GM12878 (cell line): ENCODE data around the gene RASSF6. TPM values are rescaled to one million over a fixed set of nuclear protein-coding genes. Genes with fewer than 3 reads are reported as not detected.
"Not testable (repeated sequence)": the region's sequence is repeated elsewhere in the genome, so short reads cannot be mapped to it uniquely, and the experiment has no call there.

Experiments
- ATAC-seq: fragments of 200-7000 bp; cut with Tn5 transposase; 3 replicates; pipeline ENCODE4 v1.9.1; 2020; ENCODE audit warnings: mild to moderate bottlenecking, moderate library complexity
- BruUV-seq: library from RNA; stranded (reverse); fragments of 400-500 nt; replicated peaks from 2 replicates; lab custom pipeline; 2021; lab: Mats Ljungman, UMichigan
- CTCF ChIA-PET: fragments of 300-600 bp; sonication (Branson Sonifier 250); formaldehyde crosslinking; extraction: SDS; loops from one replicate; lab custom pipeline; 2021; ENCODE audit warnings: inconsistent platforms; lab: Yijun Ruan, JAX
- POLR2A ChIA-PET: fragments of 350-600 bp; formaldehyde crosslinking; extraction: SDS; loops from one replicate; lab custom pipeline; 2021; ENCODE audit warnings: inconsistent platforms; lab: Charles Lee
- RAD21 ChIA-PET: fragments of 300-600 bp; sonication (Branson Sonifier 250); formaldehyde crosslinking; loops from one replicate; lab custom pipeline; 2023; ENCODE audit warnings: antibody characterized with exemption; ENCODE audit not compliant: unreplicated experiment; lab: Charles Lee
- SMC1A ChIA-PET: fragments of 300-600 bp; sonication (Branson Sonifier 250); formaldehyde crosslinking; loops from one replicate; lab custom pipeline; 2023; ENCODE audit not compliant: unreplicated experiment, uncharacterized antibody; lab: Charles Lee
- DNase-seq: peaks from one replicate; pipeline ENCODE4 v3.0.0-alpha.2; 2011; ENCODE audit warnings: low read depth, low spot score
- FAIRE-seq: peaks from 3 replicates; lab custom pipeline; 2011; peaks lifted over from hg19 to GRCh38; lab: Jason Lieb, UNC
- H2AFZ ChIP-seq: 2 replicates; pipeline ENCODE4 v1.6.0; 2011; ENCODE audit warnings: low read depth, low read length, control low read depth; ENCODE audit not compliant: control insufficient read depth
- H3K27ac ChIP-seq: 2 replicates; pipeline ENCODE4 v1.5.1; 2011; ENCODE audit warnings: control low read depth; ENCODE audit not compliant: control insufficient read depth, insufficient read depth
- H3K27me3 ChIP-seq, 2 experiments: replicated peaks in 1 of 2; 2 replicates each; pipeline versions ENCODE4 v1.6.0 to v1.6.1; 2011; ENCODE audit warnings: low read length in 1 of 2; ENCODE audit not compliant: control insufficient read depth in 2 of 2, insufficient read depth in 2 of 2
- H3K36me3 ChIP-seq, 2 experiments: 2 replicates each; pipeline ENCODE4 v1.5.1; 2011; ENCODE audit warnings: low read length in 1 of 2; ENCODE audit not compliant: control insufficient read depth in 2 of 2, insufficient read depth in 2 of 2
- H3K4me1 ChIP-seq: 2 replicates; pipeline ENCODE4 v1.6.1; 2011; ENCODE audit warnings: mild to moderate bottlenecking, low read length, moderate library complexity, mixed read lengths; ENCODE audit not compliant: control insufficient read depth, insufficient read depth
- H3K4me2 ChIP-seq: 2 replicates; pipeline ENCODE4 v1.6.0; 2011; ENCODE audit warnings: control low read depth; ENCODE audit not compliant: control insufficient read depth, insufficient read depth
- H3K4me3 ChIP-seq: fragments of 200-600 bp; sonication (generic); 2 replicates; pipeline ENCODE4 v1.5.1; 2016
- H3K79me2 ChIP-seq: 2 replicates; pipeline ENCODE4 v1.6.0; 2011; ENCODE audit warnings: low read length; ENCODE audit not compliant: control insufficient read depth, insufficient read depth
- H3K9ac ChIP-seq: 2 replicates; pipeline ENCODE4 v1.8.0; 2011; ENCODE audit warnings: low read length, control low read depth, mixed read lengths; ENCODE audit not compliant: control insufficient read depth, insufficient read depth
- H3K9me3 ChIP-seq: replicated peaks from 3 replicates; pipeline ENCODE4 v1.5.1; 2011; ENCODE audit warnings: mild to moderate bottlenecking, low read length; ENCODE audit not compliant: control insufficient read depth, insufficient read depth
- H4K20me1 ChIP-seq: 2 replicates; pipeline ENCODE4 v1.6.0; 2011; ENCODE audit not compliant: control insufficient read depth, insufficient read depth
- NR2C2 ChIP-seq: IDR thresholded peaks from 2 replicates; pipeline ENCODE4 v1.6.1; 2011; ENCODE audit warnings: borderline replicate concordance, low read depth; ENCODE audit not compliant: control insufficient read depth, insufficient read length
- WGBS: methylation state at CpG from one replicate; pipeline ENCODE4 v1.1.6; 2016; ENCODE audit warnings: low lambda C conversion rate; ENCODE audit not compliant: insufficient replicate concordance, insufficient coverage; ENCODE audit errors: missing lambda C conversion rate; 5-methylcytosine and 5-hydroxymethylcytosine counted together
- in situ Hi-C: fragments of 300-500 bp; cut with MboI; formaldehyde crosslinking; loops from 9 replicates; pipeline ENCODE4 v1.14.3; 2018; ENCODE audit warnings: mixed read lengths
- intact Hi-C: fragments of 100-400 bp; cut with micrococcal nuclease; formaldehyde crosslinking; loops from one replicate; pipeline ENCODE4 v1.14.2; 2022; ENCODE audit not compliant: unreplicated experiment
- polyA plus RNA-seq, 11 experiments: library from polyadenylated mRNA; depleted of rRNA in 4 of 11; unstranded in 6 of 11; stranded (reverse) in 5 of 11; fragments of >200 nt; fragmentation: Nextera tagmentation in 4 of 11; fragmentation: Illumina TruSeq in 1 of 11; extraction: Ambion mirVana in 4 of 11; extraction: Trizol in 1 of 11; gene quantifications; 1 replicate in 1 of 11; 2 replicates in 10 of 11; pipeline versions ENCODE4 v1.2.1 to v1.2.3, GENCODE V29; 2011 to 2016; ENCODE audit warnings: inconsistent platforms in 2 of 11, missing spikeins in 2 of 11, low read depth in 1 of 11
- total RNA-seq, 4 experiments: library from RNA; depleted of rRNA in 3 of 4; stranded (reverse); fragments of >200 nt in 3 of 4; fragmentation: Illumina TruSeq in 1 of 4; extraction: Trizol in 1 of 4; gene quantifications; 2 replicates each; pipeline versions ENCODE4 v1.2.1 to v1.2.3, GENCODE V29; 2013 to 2021
- TF ChIP-seq, protein P1 (sequence below): fragments of 450-650 bp; conservative IDR thresholded peaks from 2 replicates; pipeline ENCODE4 v1.6.1; 2017; ENCODE audit warnings: mild to moderate bottlenecking, moderate library complexity

The RASSF6 gene
- total and polyA plus RNA-seq, 10 of the 15 experiments (the other 5 are each of a cell fraction or from before 2014, with no cell fraction given) = 0.28 to 2.9 (median 0.54) TPM

DNA sequence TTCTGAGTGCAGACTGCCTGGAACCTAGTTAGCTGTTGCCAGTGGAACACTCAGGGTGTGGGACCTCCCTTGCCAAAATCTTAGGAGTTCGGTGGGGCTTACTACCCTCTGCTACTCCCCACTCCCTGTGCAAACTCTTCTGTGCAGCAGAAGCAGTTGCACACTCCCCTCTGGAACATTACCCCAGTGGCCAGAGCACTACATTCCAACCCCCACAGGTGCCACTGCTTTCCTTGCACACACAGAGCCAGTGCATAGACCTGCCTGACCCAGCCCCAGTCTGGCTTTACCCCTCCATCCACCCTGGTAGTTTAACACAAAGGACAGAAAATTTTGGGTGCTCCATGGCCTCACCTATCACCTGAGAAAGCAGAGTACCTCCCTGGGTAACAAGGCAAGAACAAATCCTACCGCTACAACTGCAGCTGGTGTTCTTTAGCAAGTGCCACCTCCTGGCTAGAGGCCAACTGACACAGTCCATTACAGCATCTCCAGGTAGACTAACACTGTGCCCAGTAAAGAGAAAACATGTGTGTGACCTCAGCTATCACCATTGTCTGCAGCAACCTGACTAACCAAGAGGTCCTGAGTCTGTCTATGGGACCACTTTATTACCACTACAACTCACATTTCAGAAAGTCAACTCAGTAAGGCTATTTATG lies 11.5 kb upstream of the RASSF6 start (continued):
- TF ChIP-seq NR2C2 = no peak
- TF ChIP-seq, protein P1, sequence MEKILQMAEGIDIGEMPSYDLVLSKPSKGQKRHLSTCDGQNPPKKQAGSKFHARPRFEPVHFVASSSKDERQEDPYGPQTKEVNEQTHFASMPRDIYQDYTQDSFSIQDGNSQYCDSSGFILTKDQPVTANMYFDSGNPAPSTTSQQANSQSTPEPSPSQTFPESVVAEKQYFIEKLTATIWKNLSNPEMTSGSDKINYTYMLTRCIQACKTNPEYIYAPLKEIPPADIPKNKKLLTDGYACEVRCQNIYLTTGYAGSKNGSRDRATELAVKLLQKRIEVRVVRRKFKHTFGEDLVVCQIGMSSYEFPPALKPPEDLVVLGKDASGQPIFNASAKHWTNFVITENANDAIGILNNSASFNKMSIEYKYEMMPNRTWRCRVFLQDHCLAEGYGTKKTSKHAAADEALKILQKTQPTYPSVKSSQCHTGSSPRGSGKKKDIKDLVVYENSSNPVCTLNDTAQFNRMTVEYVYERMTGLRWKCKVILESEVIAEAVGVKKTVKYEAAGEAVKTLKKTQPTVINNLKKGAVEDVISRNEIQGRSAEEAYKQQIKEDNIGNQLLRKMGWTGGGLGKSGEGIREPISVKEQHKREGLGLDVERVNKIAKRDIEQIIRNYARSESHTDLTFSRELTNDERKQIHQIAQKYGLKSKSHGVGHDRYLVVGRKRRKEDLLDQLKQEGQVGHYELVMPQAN = no peak

DNA sequence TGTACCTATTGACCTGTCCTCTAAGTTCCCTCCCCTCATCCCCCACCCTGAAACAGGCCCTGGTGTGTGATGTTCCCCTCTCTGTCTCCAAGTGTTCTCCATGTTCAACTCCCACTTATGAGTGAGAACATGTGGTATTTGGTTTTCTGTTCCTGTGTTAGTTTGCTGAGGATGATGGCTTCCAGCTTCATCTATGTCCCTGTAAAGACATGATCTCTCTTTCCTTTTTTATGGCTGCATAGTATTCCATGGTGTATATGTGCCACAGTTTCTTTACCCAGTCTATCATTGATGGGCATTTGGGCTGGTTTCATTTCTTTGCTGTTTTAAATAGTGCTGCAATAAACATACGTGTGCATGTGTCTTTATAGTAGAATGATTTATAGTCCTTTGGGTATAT lies 8.6 kb upstream of the RASSF6 start:
- in situ Hi-C loops, BruUV-seq: not testable (repeated sequence)

More for the DNA sequence above, 8.6 kb upstream of the RASSF6 start:
- H2AFZ ChIP-seq, ATAC-seq, POLR2A ChIA-PET, H3K27ac ChIP-seq, H3K79me2 ChIP-seq, H3K4me2 ChIP-seq, FAIRE-seq, H3K36me3 ChIP-seq, H4K20me1 ChIP-seq, H3K4me3 ChIP-seq, H3K27me3 ChIP-seq, H3K4me1 ChIP-seq, H3K9ac ChIP-seq, DNase-seq, intact Hi-C loops, SMC1A ChIA-PET, H3K9me3 ChIP-seq, RAD21 ChIA-PET: not testable (repeated sequence)
- CTCF ChIA-PET = interaction anchor here (0.6 kb wide), 1 partner anchor 30 kb away, joined by 3 read pairs; no protein-coding TSS in a partner anchor
- 80% methylated on average over 1 of the region's 1 CpG for WGBS
